CD4-positive, alpha-beta T cell (primary cell): ENCODE data around the gene TCF4. TPM values are rescaled to one million over a fixed set of nuclear protein-coding genes. Genes with fewer than 3 reads are reported as not detected.

Source experiments
- ATAC-seq: fragments of 200-7000 bp; cut with Tn5 transposase; one replicate; pipeline ENCODE4 v1.10.0; 2022; ENCODE audit warnings: mild to moderate bottlenecking; ENCODE audit not compliant: poor library complexity
- CTCF ChIA-PET: fragments of 350-600 bp; sonication (Branson Sonifier 250); formaldehyde crosslinking; loops from one replicate; lab custom pipeline; 2021; ENCODE audit warnings: antibody characterized with exemption, inconsistent platforms; lab: Charles Lee
- POLR2A ChIA-PET: fragments of 350-600 bp; sonication (Branson Sonifier 250); formaldehyde crosslinking; loops from one replicate; lab custom pipeline; 2021; ENCODE audit warnings: antibody characterized with exemption, inconsistent platforms; lab: Charles Lee
- DNase-seq, 14 experiments: peaks; one replicate each; pipeline ENCODE4 v3.0.0-alpha.2; 2013 to 2020; ENCODE audit warnings: mixed read lengths in 2 of 14
- H3K27ac ChIP-seq, 2 donors: one replicate each; pipeline versions ENCODE4 v1.5.1 to v1.7.0; 2013; ENCODE audit warnings: low read length in 2 of 2, low read depth in 1 of 2, mild to moderate bottlenecking in 1 of 2
- H3K27me3 ChIP-seq, 2 experiments: 1 replicate in 1 of 2; 2 replicates in 1 of 2; pipeline versions ENCODE4 v1.6.1 to v1.7.0; 2013; ENCODE audit warnings: low read length in 2 of 2, control low read depth in 1 of 2, mild to moderate bottlenecking in 1 of 2, moderate library complexity in 1 of 2; ENCODE audit not compliant: insufficient read depth in 2 of 2, control insufficient read depth in 1 of 2
- H3K36me3 ChIP-seq: one replicate; pipeline ENCODE4 v1.6.1; 2013; ENCODE audit warnings: low read length, control low read depth; ENCODE audit not compliant: insufficient read depth
- H3K4me1 ChIP-seq: one replicate; pipeline ENCODE4 v1.6.1; 2013; ENCODE audit warnings: low read length, control low read depth; ENCODE audit not compliant: insufficient read depth
- H3K4me3 ChIP-seq: one replicate; pipeline ENCODE4 v1.5.1; 2013; ENCODE audit warnings: mild to moderate bottlenecking, low read length, moderate library complexity
- H3K9me3 ChIP-seq, 2 experiments: 1 replicate in 1 of 2; 2 replicates in 1 of 2; pipeline versions ENCODE4 v1.6.1 to v1.7.0; 2013; ENCODE audit warnings: low read length in 2 of 2, mild to moderate bottlenecking in 2 of 2, control low read depth in 1 of 2, moderate library complexity in 1 of 2; ENCODE audit not compliant: control insufficient read depth in 1 of 2, insufficient read depth in 1 of 2
- H3K27ac Mint-ChIP-seq: one replicate; pipeline ENCODE4 v1.8.0; 2020; ENCODE audit warnings: mixed read lengths
- H3K27me3 Mint-ChIP-seq: one replicate; pipeline ENCODE4 v1.8.0; 2021; ENCODE audit warnings: mixed read lengths
- H3K36me3 Mint-ChIP-seq: one replicate; pipeline ENCODE4 v1.8.0; 2021; ENCODE audit warnings: low read depth, mixed read lengths
- H3K4me1 Mint-ChIP-seq: one replicate; pipeline ENCODE4 v1.8.0; 2021; ENCODE audit warnings: low read depth, mixed read lengths
- H3K4me3 Mint-ChIP-seq: one replicate; pipeline ENCODE4 v1.8.0; 2020; ENCODE audit warnings: mild to moderate bottlenecking, mixed read lengths
- H3K9me3 Mint-ChIP-seq: one replicate; pipeline ENCODE4 v1.8.0; 2020; ENCODE audit warnings: mixed read lengths
- intact Hi-C, 2 experiments: fragments of 100-400 bp; cut with DNase I in 1 of 2; cut with micrococcal nuclease in 1 of 2; formaldehyde crosslinking; loops; one replicate each; pipeline versions ENCODE4 v1.15.1 to v1.9.0; 2023 to 2025; cut with DNase I, micrococcal nuclease
- total RNA-seq, 174 experiments: library from RNA in 2 of 174; stranded (reverse) in 2 of 174; gene quantifications; one replicate each; pipeline ENCODE4 v1.2.3 and lab custom pipeline; 2021 to 2026
- TF ChIP-seq, protein P1 (sequence below): fragments of 200-600 bp; IDR thresholded peaks from one replicate; pipeline ENCODE4 v1.8.0; 2022; ENCODE audit warnings: antibody characterized with exemption, mild to moderate bottlenecking

The TCF4 gene
- total RNA-seq, 2 experiments from 2014 or later = 3.0 to 3.2 TPM

GRCh38 chr18:55593888-55594287 lies 5.9 kb upstream of the TCF4 start:
- TF ChIP-seq, protein P1, sequence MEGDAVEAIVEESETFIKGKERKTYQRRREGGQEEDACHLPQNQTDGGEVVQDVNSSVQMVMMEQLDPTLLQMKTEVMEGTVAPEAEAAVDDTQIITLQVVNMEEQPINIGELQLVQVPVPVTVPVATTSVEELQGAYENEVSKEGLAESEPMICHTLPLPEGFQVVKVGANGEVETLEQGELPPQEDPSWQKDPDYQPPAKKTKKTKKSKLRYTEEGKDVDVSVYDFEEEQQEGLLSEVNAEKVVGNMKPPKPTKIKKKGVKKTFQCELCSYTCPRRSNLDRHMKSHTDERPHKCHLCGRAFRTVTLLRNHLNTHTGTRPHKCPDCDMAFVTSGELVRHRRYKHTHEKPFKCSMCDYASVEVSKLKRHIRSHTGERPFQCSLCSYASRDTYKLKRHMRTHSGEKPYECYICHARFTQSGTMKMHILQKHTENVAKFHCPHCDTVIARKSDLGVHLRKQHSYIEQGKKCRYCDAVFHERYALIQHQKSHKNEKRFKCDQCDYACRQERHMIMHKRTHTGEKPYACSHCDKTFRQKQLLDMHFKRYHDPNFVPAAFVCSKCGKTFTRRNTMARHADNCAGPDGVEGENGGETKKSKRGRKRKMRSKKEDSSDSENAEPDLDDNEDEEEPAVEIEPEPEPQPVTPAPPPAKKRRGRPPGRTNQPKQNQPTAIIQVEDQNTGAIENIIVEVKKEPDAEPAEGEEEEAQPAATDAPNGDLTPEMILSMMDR = no peak
- Mint-ChIP-seq H3K9me3 (no peaks in the 10 kb centered on the region), H3K27ac (no peak overlapping the region), H3K4me1 (peaks cover 10% of the 10 kb centered on the region), H3K36me3 (no peaks in the 10 kb centered on the region), H3K4me3 (no peak overlapping the region), H3K27me3 (peaks cover 19% of the 10 kb centered on the region)
- ChIA-PET POLR2A (no interaction called here), CTCF (interaction anchor here (1.1 kb wide), 1 partner anchor 10 kb away, joined by 3 read pairs; no protein-coding TSS in a partner anchor)
- ATAC-seq = no peak
- Histone ChIP-seq H3K36me3 (no peaks in the 10 kb centered on the region), H3K4me1 (peaks cover 5% of the 10 kb centered on the region), H3K27ac (no peak overlapping the region), H3K27me3 (peaks cover 4 to 6% of the 10 kb centered on the region in 2 experiments), H3K4me3 (no peak overlapping the region), H3K9me3 (peaks cover 0 to 8% of the 10 kb centered on the region in 2 experiments)
- no peak for DNase-seq
- intact Hi-C loops = loop anchor here in 1 of 2 experiments (5.0 kb wide), 1 partner anchor 1058 kb away; the partner anchor contains the start of gene WDR7

- H3K27ac Mint-ChIP-seq = no peak overlapping the region
- H3K4me3 ChIP-seq = no peak overlapping the region
- peaks cover 7% of the 10 kb centered on the region for H3K4me1 ChIP-seq
- POLR2A ChIA-PET = no interaction called here
- H3K27me3 ChIP-seq = peaks cover 6 to 12% of the 10 kb centered on the region in 2 experiments
- peaks cover 26% of the 10 kb centered on the region for H3K27me3 Mint-ChIP-seq
- H3K4me1 Mint-ChIP-seq = peaks cover 18% of the 10 kb centered on the region
- DNase-seq (no peak), ATAC-seq (no peak)
- TF ChIP-seq, protein P1 = no peak
- no peak overlapping the region for H3K27ac ChIP-seq
- H3K36me3 Mint-ChIP-seq = peaks cover 7% of the 10 kb centered on the region
- CTCF ChIA-PET = no interaction called here
- no peaks in the 10 kb centered on the region for H3K9me3 Mint-ChIP-seq
- intact Hi-C loops = loop anchor here in 1 of 2 experiments (5.0 kb wide), 1 partner anchor 1060 kb away; the partner anchor contains the start of gene WDR7
- H3K4me3 Mint-ChIP-seq = no peak overlapping the region
- H3K36me3 ChIP-seq = no peaks in the 10 kb centered on the region
- peaks cover 0 to 8% of the 10 kb centered on the region in 2 experiments for H3K9me3 ChIP-seq
These were observed 4.6 kb upstream of the TCF4 start for GRCh38 chr18:55592572-55592971.

- peaks cover 6 to 12% of the 10 kb centered on the region in 2 experiments for H3K27me3 ChIP-seq
- peaks cover 0 to 8% of the 10 kb centered on the region in 2 experiments for H3K9me3 ChIP-seq
- no peak overlapping the region for H3K4me3 ChIP-seq
- Mint-ChIP-seq H3K27me3 (peaks cover 30% of the 10 kb centered on the region), H3K4me1 (peaks cover 18% of the 10 kb centered on the region), H3K4me3 (no peak overlapping the region), H3K27ac (no peak overlapping the region), H3K36me3 (peaks cover 7% of the 10 kb centered on the region), H3K9me3 (no peaks in the 10 kb centered on the region)
- peaks cover 7% of the 10 kb centered on the region for H3K4me1 ChIP-seq
- ChIA-PET CTCF (no interaction called here), POLR2A (no interaction called here)
- no peak for ATAC-seq
- no peaks in the 10 kb centered on the region for H3K36me3 ChIP-seq
- intact Hi-C loops = loop anchor here in 1 of 2 experiments (5.0 kb wide), 1 partner anchor 1060 kb away; the partner anchor contains the start of gene WDR7
- TF ChIP-seq, protein P1 = no peak
- no peak overlapping the region for H3K27ac ChIP-seq
- no peak for DNase-seq
These were observed 4.1 kb upstream of the TCF4 start for GRCh38 chr18:55592106-55592505.
